Liver (tissue), 3 donors: ENCODE results near the gene JAM2.

ENCODE experiments used
- GABPA ChIP-seq, 2 donors: IDR thresholded peaks in 1 of 2; conservative IDR thresholded peaks in 1 of 2; 2 replicates each; pipeline ENCODE4 v1.6.1; 2016; ENCODE audit warnings: antibody characterized with exemption in 2 of 2, mild to moderate bottlenecking in 1 of 2, moderate library complexity in 1 of 2
- RAD21 ChIP-seq, 2 donors: IDR thresholded peaks; 2 replicates each; pipeline ENCODE4 v1.6.1; 2016; ENCODE audit warnings: antibody characterized with exemption in 2 of 2, mild to moderate bottlenecking in 2 of 2
- TF ChIP-seq, protein P1 (sequence below): fragments of 150-350 bp; IDR thresholded peaks from 2 replicates; pipeline ENCODE4 v1.5.1; 2017; ENCODE audit warnings: improper control_type of control experiment, low read depth, low read length; ENCODE audit not compliant: missing input control
- TF ChIP-seq, protein P2 (sequence below): IDR thresholded peaks from 2 replicates; pipeline ENCODE4 v1.6.1; 2016; ENCODE audit warnings: antibody characterized with exemption, mild to moderate bottlenecking
- donor health status: healthy.
- donor health status: healthy.

DNA sequence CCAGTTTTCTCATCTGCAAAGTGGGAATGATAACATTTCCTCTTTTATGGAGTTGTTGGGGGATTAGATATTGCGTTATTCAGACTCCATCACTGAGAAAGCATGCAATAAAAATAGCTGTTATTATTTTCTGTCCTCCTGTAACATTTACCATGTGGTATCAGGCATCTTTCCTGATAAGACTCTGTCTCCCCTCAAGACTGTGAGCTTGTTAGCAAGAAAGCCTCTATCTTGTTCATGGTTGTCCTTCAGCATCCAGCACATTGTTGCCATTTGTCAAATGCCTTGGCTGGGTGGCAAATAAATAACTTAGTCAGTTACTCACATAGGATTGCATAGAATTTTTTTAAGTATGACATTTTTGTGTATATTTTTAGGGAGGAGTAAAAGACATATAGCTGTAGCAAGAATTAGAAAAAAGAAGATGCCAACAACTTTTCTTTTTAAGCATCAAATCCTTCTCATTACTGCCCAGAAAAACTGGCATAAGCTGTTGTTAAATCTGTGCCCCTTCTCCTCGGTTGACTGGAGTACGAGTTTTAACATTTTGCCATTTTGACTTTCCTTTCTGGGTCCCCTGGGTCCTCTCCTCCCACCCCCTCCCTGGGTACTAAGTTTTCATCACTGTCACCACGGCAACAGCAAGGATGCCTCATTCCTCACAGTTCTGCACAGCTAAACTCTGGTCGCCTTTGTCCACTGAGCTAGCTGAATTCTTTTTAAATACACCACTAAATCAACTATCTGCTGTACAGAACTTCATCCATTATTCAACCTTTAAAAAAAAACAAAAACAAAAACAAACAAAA, 1.0 kb upstream of the JAM2 start:
- TF ChIP-seq, protein P1, sequence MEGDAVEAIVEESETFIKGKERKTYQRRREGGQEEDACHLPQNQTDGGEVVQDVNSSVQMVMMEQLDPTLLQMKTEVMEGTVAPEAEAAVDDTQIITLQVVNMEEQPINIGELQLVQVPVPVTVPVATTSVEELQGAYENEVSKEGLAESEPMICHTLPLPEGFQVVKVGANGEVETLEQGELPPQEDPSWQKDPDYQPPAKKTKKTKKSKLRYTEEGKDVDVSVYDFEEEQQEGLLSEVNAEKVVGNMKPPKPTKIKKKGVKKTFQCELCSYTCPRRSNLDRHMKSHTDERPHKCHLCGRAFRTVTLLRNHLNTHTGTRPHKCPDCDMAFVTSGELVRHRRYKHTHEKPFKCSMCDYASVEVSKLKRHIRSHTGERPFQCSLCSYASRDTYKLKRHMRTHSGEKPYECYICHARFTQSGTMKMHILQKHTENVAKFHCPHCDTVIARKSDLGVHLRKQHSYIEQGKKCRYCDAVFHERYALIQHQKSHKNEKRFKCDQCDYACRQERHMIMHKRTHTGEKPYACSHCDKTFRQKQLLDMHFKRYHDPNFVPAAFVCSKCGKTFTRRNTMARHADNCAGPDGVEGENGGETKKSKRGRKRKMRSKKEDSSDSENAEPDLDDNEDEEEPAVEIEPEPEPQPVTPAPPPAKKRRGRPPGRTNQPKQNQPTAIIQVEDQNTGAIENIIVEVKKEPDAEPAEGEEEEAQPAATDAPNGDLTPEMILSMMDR: no peak
- TF ChIP-seq GABPA (IDR thresholded peaks at IDR 0.05 in 1 of 2, conservative IDR thresholded peaks at IDR 0.05 in 1 of 2) (no peak), RAD21 (IDR thresholded peaks at IDR 0.05) (no peak)
- TF ChIP-seq, protein P2, sequence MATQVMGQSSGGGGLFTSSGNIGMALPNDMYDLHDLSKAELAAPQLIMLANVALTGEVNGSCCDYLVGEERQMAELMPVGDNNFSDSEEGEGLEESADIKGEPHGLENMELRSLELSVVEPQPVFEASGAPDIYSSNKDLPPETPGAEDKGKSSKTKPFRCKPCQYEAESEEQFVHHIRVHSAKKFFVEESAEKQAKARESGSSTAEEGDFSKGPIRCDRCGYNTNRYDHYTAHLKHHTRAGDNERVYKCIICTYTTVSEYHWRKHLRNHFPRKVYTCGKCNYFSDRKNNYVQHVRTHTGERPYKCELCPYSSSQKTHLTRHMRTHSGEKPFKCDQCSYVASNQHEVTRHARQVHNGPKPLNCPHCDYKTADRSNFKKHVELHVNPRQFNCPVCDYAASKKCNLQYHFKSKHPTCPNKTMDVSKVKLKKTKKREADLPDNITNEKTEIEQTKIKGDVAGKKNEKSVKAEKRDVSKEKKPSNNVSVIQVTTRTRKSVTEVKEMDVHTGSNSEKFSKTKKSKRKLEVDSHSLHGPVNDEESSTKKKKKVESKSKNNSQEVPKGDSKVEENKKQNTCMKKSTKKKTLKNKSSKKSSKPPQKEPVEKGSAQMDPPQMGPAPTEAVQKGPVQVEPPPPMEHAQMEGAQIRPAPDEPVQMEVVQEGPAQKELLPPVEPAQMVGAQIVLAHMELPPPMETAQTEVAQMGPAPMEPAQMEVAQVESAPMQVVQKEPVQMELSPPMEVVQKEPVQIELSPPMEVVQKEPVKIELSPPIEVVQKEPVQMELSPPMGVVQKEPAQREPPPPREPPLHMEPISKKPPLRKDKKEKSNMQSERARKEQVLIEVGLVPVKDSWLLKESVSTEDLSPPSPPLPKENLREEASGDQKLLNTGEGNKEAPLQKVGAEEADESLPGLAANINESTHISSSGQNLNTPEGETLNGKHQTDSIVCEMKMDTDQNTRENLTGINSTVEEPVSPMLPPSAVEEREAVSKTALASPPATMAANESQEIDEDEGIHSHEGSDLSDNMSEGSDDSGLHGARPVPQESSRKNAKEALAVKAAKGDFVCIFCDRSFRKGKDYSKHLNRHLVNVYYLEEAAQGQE: no peak
